ENCODE results near the gene SMIM17. TPM values are rescaled to one million over a fixed set of nuclear protein-coding genes. Genes with fewer than 3 reads are reported as not detected.

SMIM17 gene
- total and polyA plus RNA-seq, 4 donors = 0.28 TPM; not detected in 3

GRCh38 chr19:56701895-56702294 lies 58.9 kb downstream of the SMIM17 start:
- Histone ChIP-seq H3K9ac (ENCODE audit: low read depth in 1 of 2, low read length in 2 of 2) (no peak overlapping the region), H3K27ac (ENCODE audit: low read depth in 1 of 2, low read length in 2 of 2) (no peak overlapping the region), H3K4me1 (ENCODE audit: control insufficient read depth in 4 of 4, insufficient read depth in 4 of 4, low read length in 3 of 4) (no peaks in the 10 kb centered on the region), H3K36me3 (ENCODE audit: control insufficient read depth in 4 of 4, insufficient read depth in 3 of 4, low read depth in 1 of 4, low read length in 3 of 4) (no peaks in the 10 kb centered on the region), H3K4me3 (ENCODE audit: low read depth in 1 of 3, low read length in 3 of 3) (no peak overlapping the region), H3K27me3 (ENCODE audit: control insufficient read depth in 4 of 4, insufficient read depth in 4 of 4, low read length in 3 of 4) (no peaks in the 10 kb centered on the region), H3K9me3 (ENCODE audit: control insufficient read depth in 4 of 4, low read length in 3 of 4) (peaks cover 0 to 5% (median 0%) of the 10 kb centered on the region in 4 donors)
- TF ChIP-seq SP1 (IDR thresholded peaks at IDR 0.05) = no peak
- TF ChIP-seq HNF4G (IDR thresholded peaks at IDR 0.05) = no peak
- no peak for TF ChIP-seq REST (IDR thresholded peaks at IDR 0.05)
- TF ChIP-seq CTCF (IDR thresholded peaks at IDR 0.05; ENCODE audit: low read depth, low read length, missing input control) = no peak
- TF ChIP-seq MAX (IDR thresholded peaks at IDR 0.05) = no peak
- TF ChIP-seq GABPA (IDR thresholded peaks at IDR 0.05 in 1 of 2, conservative IDR thresholded peaks at IDR 0.05 in 1 of 2) = no peak
- WGBS = 34% methylated on average over 1 of the region's 1 CpG
- no peak for DNase-seq (ENCODE audit: low spot score)

- 69% methylated on average over 1 of the region's 1 CpG for WGBS
- no peak overlapping the region for H3K9ac ChIP-seq (ENCODE audit: low read depth in 1 of 2, low read length in 2 of 2)
- DNase-seq (ENCODE audit: low spot score) = no peak
- H3K27me3 ChIP-seq (ENCODE audit: control insufficient read depth in 4 of 4, insufficient read depth in 4 of 4, low read length in 3 of 4) = no peaks in the 10 kb centered on the region
- TF ChIP-seq REST (IDR thresholded peaks at IDR 0.05) = peak; percentile 95
- no peak for TF ChIP-seq FOXA2 (IDR thresholded peaks at IDR 0.05)
- no peak for TF ChIP-seq NR2F2 (IDR thresholded peaks at IDR 0.05)
- TF ChIP-seq HNF4A (conservative IDR thresholded peaks at IDR 0.05) = no peak
- no peak for TF ChIP-seq TAF1 (conservative IDR thresholded peaks at IDR 0.05)
- TF ChIP-seq YY1 (IDR thresholded peaks at IDR 0.05) = no peak
- no peak for TF ChIP-seq RAD21 (IDR thresholded peaks at IDR 0.05)
- TF ChIP-seq JUND (IDR thresholded peaks at IDR 0.05) = no peak
- no peaks in the 10 kb centered on the region for H3K4me1 ChIP-seq (ENCODE audit: control insufficient read depth in 4 of 4, insufficient read depth in 4 of 4, low read length in 3 of 4)
- no peak overlapping the region for H3K4me3 ChIP-seq (ENCODE audit: low read depth in 1 of 3, low read length in 3 of 3)
- H3K27ac ChIP-seq (ENCODE audit: low read depth in 1 of 2, low read length in 2 of 2) = no peak overlapping the region
- no peaks in the 10 kb centered on the region for H3K36me3 ChIP-seq (ENCODE audit: control insufficient read depth in 4 of 4, insufficient read depth in 3 of 4, low read depth in 1 of 4, low read length in 3 of 4)
- H3K9me3 ChIP-seq (ENCODE audit: control insufficient read depth in 4 of 4, low read length in 3 of 4) = peaks cover 2 to 12% (median 6%) of the 10 kb centered on the region in 4 donors
These were observed 63.0 kb downstream of the SMIM17 start for GRCh38 chr19:56705939-56706338.

Other genes with a start within 250 kb of the SMIM17 start
- gene ZNF582, start 249.6 kb upstream of the SMIM17 start, total RNA-seq = 1 to 10 TPM; 1.3 to 2.1 TPM
- gene ZNF582, start 249.6 kb upstream of the SMIM17 start, polyA plus RNA-seq = 1 to 10 TPM; 1.3 to 1.5 TPM
- gene ZNF583, start 238.8 kb upstream of the SMIM17 start, total RNA-seq = 1 to 10 TPM; 2.3 to 2.5 TPM
- gene ZNF583, start 238.8 kb upstream of the SMIM17 start, polyA plus RNA-seq = 1 to 10 TPM in 1 of 2 donors, under 1 TPM in 1; 0.75 to 1.5 TPM
- 1 to 10 TPM; 1.3 to 1.7 TPM for gene ZNF667, start 165.8 kb upstream of the SMIM17 start, total RNA-seq
- under 1 TPM; 0.31 to 0.58 TPM for gene ZNF667, start 165.8 kb upstream of the SMIM17 start, polyA plus RNA-seq
- gene ZNF471, start 135.3 kb upstream of the SMIM17 start, total RNA-seq = 1 to 10 TPM; 1.0 to 2.3 TPM
- gene ZNF471, start 135.3 kb upstream of the SMIM17 start, polyA plus RNA-seq = under 1 TPM; 0.77 to 0.89 TPM
- 1 to 10 TPM; 1.2 to 1.3 TPM for gene ZFP28, start 104.2 kb upstream of the SMIM17 start, total RNA-seq
- under 1 TPM; 0.47 TPM for gene ZFP28, start 104.2 kb upstream of the SMIM17 start, polyA plus RNA-seq
- 1 to 10 TPM; 1.8 to 2.8 TPM for gene ZNF470, start 75.7 kb upstream of the SMIM17 start, total RNA-seq
- gene ZNF470, start 75.7 kb upstream of the SMIM17 start, polyA plus RNA-seq = 1 to 10 TPM in 1 of 2 donors, under 1 TPM in 1; 0.95 to 1.3 TPM
- 1 to 10 TPM; 2.2 to 3.4 TPM for gene ZNF71, start 47.9 kb upstream of the SMIM17 start, total RNA-seq
- gene ZNF71, start 47.9 kb upstream of the SMIM17 start, polyA plus RNA-seq = 1 to 10 TPM in 1 of 2 donors, under 1 TPM in 1; 0.46 to 1.4 TPM
- 1 to 10 TPM; 1.2 to 2.3 TPM for gene ZNF835, start 28.6 kb downstream of the SMIM17 start, total RNA-seq
- under 1 TPM; 0.19 to 0.35 TPM for gene ZNF835, start 28.6 kb downstream of the SMIM17 start, polyA plus RNA-seq
- 100 to 1,000 TPM in 1 of 2 donors, 10 to 100 TPM in 1; 12.8 to 188 TPM for gene PEG3, start 197.6 kb downstream of the SMIM17 start, total RNA-seq
- gene PEG3, start 197.6 kb downstream of the SMIM17 start, polyA plus RNA-seq = 1 to 10 TPM; 2.2 to 2.5 TPM
- 1 to 10 TPM in 1 of 2 donors, under 1 TPM in 1; 0.33 to 3.2 TPM for gene ZIM2, start 197.6 kb downstream of the SMIM17 start, total RNA-seq
- gene ZIM2, start 197.6 kb downstream of the SMIM17 start, polyA plus RNA-seq = under 1 TPM in 1 of 2 donors, not detected in 1; 0.03 TPM

Data from liver (tissue), 9 donors.